IMR-90 (cell line): ENCODE data around the gene SLC2A1. TPM values are rescaled to one million over a fixed set of nuclear protein-coding genes. Genes with fewer than 3 reads are reported as not detected.

ENCODE experiments used
- ATAC-seq: fragments of 200-7000 bp; cut with Tn5 transposase; 2 replicates; pipeline ENCODE4 v1.9.1; 2020; ENCODE audit warnings: low read depth, mild to moderate bottlenecking, moderate library complexity
- BruUV-seq: library from RNA; stranded (reverse); fragments of 400-500 nt; replicated peaks from 2 replicates; lab custom pipeline; 2021; lab: Mats Ljungman, UMichigan
- CTCF ChIA-PET: fragments of 300-600 bp; formaldehyde crosslinking; extraction: SDS; loops from one replicate; lab custom pipeline; 2021; ENCODE audit warnings: antibody characterized with exemption; lab: Yijun Ruan, JAX
- POLR2A ChIA-PET: fragments of 300-600 bp; sonication (Branson Sonifier 250); formaldehyde crosslinking; loops from one replicate; lab custom pipeline; 2022; ENCODE audit warnings: antibody characterized with exemption; ENCODE audit not compliant: unreplicated experiment; lab: Charles Lee
- DNase-seq: peaks from one replicate; pipeline ENCODE4 v3.0.0; 2013
- H2AFZ ChIP-seq: replicated peaks from 2 replicates; pipeline ENCODE3; 2013; ENCODE audit warnings: low read length, mild to moderate bottlenecking; ENCODE audit not compliant: poor library complexity
- H2AK5ac ChIP-seq: 2 replicates; pipeline ENCODE4 v1.6.1; 2013; ENCODE audit warnings: low read depth, low read length, inconsistent platforms
- H2AK9ac ChIP-seq: replicated peaks from 2 replicates; pipeline ENCODE3; 2013; ENCODE audit warnings: mild to moderate bottlenecking, low read depth, low read length, moderate library complexity; ENCODE audit not compliant: poor library complexity
- H2BK120ac ChIP-seq: 2 replicates; pipeline ENCODE4 v1.6.1; 2013; ENCODE audit warnings: low read depth, low read length, inconsistent platforms
- H2BK15ac ChIP-seq: 3 replicates; pipeline ENCODE4 v1.6.1; 2013; ENCODE audit warnings: low read depth, low read length, inconsistent platforms
- H2BK20ac ChIP-seq: 2 replicates; pipeline ENCODE4 v1.6.1; 2013; ENCODE audit warnings: low read depth, mild to moderate bottlenecking, inconsistent platforms, low read length, moderate library complexity
- H2BK5ac ChIP-seq: 2 replicates; pipeline ENCODE4 v1.6.1; 2013; ENCODE audit warnings: mild to moderate bottlenecking, low read depth, low read length, inconsistent platforms; ENCODE audit not compliant: poor library complexity, severe bottlenecking
- H3K14ac ChIP-seq: replicated peaks from 2 replicates; pipeline ENCODE4 v1.6.1; 2013; ENCODE audit warnings: low read depth, low read length, inconsistent platforms
- H3K18ac ChIP-seq: 2 replicates; pipeline ENCODE4 v1.6.1; 2013; ENCODE audit warnings: low read depth, low read length, control low read depth
- H3K23ac ChIP-seq: 2 replicates; pipeline ENCODE4 v1.6.1; 2013; ENCODE audit warnings: low read depth, low read length, inconsistent platforms
- H3K27ac ChIP-seq: 2 replicates; pipeline ENCODE4 v1.5.1; 2013; ENCODE audit warnings: mild to moderate bottlenecking, control low read depth, low read length; ENCODE audit not compliant: insufficient read depth
- H3K27me3 ChIP-seq: 2 replicates; pipeline ENCODE4 v1.6.1; 2013; ENCODE audit warnings: low read length; ENCODE audit not compliant: control insufficient read depth, insufficient read depth
- H3K36me3 ChIP-seq: 2 replicates; pipeline ENCODE4 v1.6.1; 2013; ENCODE audit warnings: low read length, mixed read lengths; ENCODE audit not compliant: control insufficient read depth, insufficient read depth
- H3K4ac ChIP-seq: 2 replicates; pipeline ENCODE4 v1.6.1; 2013; ENCODE audit warnings: low read depth, low read length, inconsistent platforms
- H3K4me1 ChIP-seq: 2 replicates; pipeline ENCODE4 v1.6.1; 2013; ENCODE audit warnings: low read length, mixed read lengths; ENCODE audit not compliant: control insufficient read depth, insufficient read depth
- H3K4me2 ChIP-seq: 2 replicates; pipeline ENCODE4 v1.6.1; 2013; ENCODE audit warnings: low read depth, mild to moderate bottlenecking, control low read depth, low read length, moderate library complexity
- H3K4me3 ChIP-seq: 2 replicates; pipeline ENCODE4 v1.5.1; 2013; ENCODE audit warnings: low read depth, mild to moderate bottlenecking, control low read depth, low read length, moderate library complexity; ENCODE audit not compliant: insufficient read depth
- H3K56ac ChIP-seq: 2 replicates; pipeline ENCODE4 v1.6.1; 2013; ENCODE audit warnings: low read length, inconsistent platforms; ENCODE audit not compliant: insufficient read depth; ENCODE audit errors: extremely low read depth
- H3K79me1 ChIP-seq, 2 experiments: 2 replicates each; pipeline ENCODE4 v1.6.1; 2013; ENCODE audit warnings: low read length in 2 of 2, inconsistent platforms in 1 of 2, low read depth in 1 of 2
- H3K9ac ChIP-seq: 2 replicates; pipeline ENCODE4 v1.6.1; 2013; ENCODE audit warnings: low read depth, low read length, control low read depth
- H3K9me1 ChIP-seq: 2 replicates; pipeline ENCODE4 v1.6.1; 2013; ENCODE audit warnings: low read length, inconsistent platforms; ENCODE audit not compliant: insufficient read depth
- H3K9me3 ChIP-seq: 2 replicates; pipeline ENCODE4 v1.6.1; 2013; ENCODE audit warnings: low read length; ENCODE audit not compliant: control insufficient read depth, insufficient read depth
- H4K20me1 ChIP-seq: 2 replicates; pipeline ENCODE4 v1.6.1; 2013; ENCODE audit warnings: low read length, inconsistent platforms; ENCODE audit not compliant: insufficient read depth
- H4K5ac ChIP-seq: 2 replicates; pipeline ENCODE4 v1.6.1; 2013; ENCODE audit warnings: mild to moderate bottlenecking, low read depth, low read length, control low read depth
- H4K8ac ChIP-seq, 2 experiments: 2 replicates each; pipeline ENCODE4 v1.6.1; 2013; ENCODE audit warnings: low read depth in 2 of 2, low read length in 2 of 2, control low read depth in 1 of 2, inconsistent platforms in 1 of 2
- H4K91ac ChIP-seq: 2 replicates; pipeline ENCODE4 v1.6.1; 2013; ENCODE audit warnings: low read depth, low read length, inconsistent platforms; ENCODE audit not compliant: insufficient read depth
- BHLHE40 ChIP-seq: fragments of 150-350 bp; IDR thresholded peaks from 2 replicates; pipeline ENCODE4 v1.6.1; 2016; ENCODE audit warnings: mild to moderate bottlenecking, low read depth, low read length
- CEBPB ChIP-seq: IDR thresholded peaks from 2 replicates; pipeline ENCODE4 v1.6.1; 2012; ENCODE audit warnings: low read depth, low read length, improper control_type of control experiment
- CHD1 ChIP-seq: IDR thresholded peaks from 2 replicates; pipeline ENCODE4 v1.6.1; 2012; ENCODE audit warnings: low read depth, low read length, improper control_type of control experiment
- CTCF ChIP-seq: conservative IDR thresholded peaks from 2 replicates; pipeline ENCODE4 v1.5.1; 2012; ENCODE audit warnings: mild to moderate bottlenecking, low read depth, low read length, improper control_type of control experiment
- FOS ChIP-seq: fragments of 150-350 bp; IDR thresholded peaks from 2 replicates; pipeline ENCODE4 v1.6.1; 2016; ENCODE audit warnings: low read depth, low read length
- MAFK ChIP-seq: IDR thresholded peaks from 2 replicates; pipeline ENCODE4 v1.6.1; 2012; ENCODE audit warnings: low read depth, low read length, improper control_type of control experiment
- MAZ ChIP-seq: IDR thresholded peaks from 2 replicates; pipeline ENCODE4 v1.6.1; 2012; ENCODE audit warnings: low read depth, mild to moderate bottlenecking, low read length, improper control_type of control experiment, moderate library complexity, borderline replicate concordance
- MXI1 ChIP-seq: IDR thresholded peaks from 2 replicates; pipeline ENCODE4 v1.6.1; 2012; ENCODE audit warnings: low read depth, mild to moderate bottlenecking, low read length, moderate library complexity, borderline replicate concordance
- NFE2L2 ChIP-seq: fragments of 150-350 bp; IDR thresholded peaks from 2 replicates; pipeline ENCODE4 v1.6.1; 2016; ENCODE audit warnings: low read depth, mild to moderate bottlenecking, low read length
- POLR2A ChIP-seq: IDR thresholded peaks from 2 replicates; pipeline ENCODE4 v1.6.1; 2012; ENCODE audit warnings: mild to moderate bottlenecking, low read depth, low read length
- RAD21 ChIP-seq: IDR thresholded peaks from 2 replicates; pipeline ENCODE4 v1.6.1; 2012; ENCODE audit warnings: low read length, improper control_type of control experiment
- RCOR1 ChIP-seq: IDR thresholded peaks from 2 replicates; pipeline ENCODE4 v1.6.1; 2012; ENCODE audit warnings: mild to moderate bottlenecking, low read length, improper control_type of control experiment; ENCODE audit not compliant: insufficient replicate concordance
- RFX5 ChIP-seq: IDR thresholded peaks from 2 replicates; pipeline ENCODE4 v1.8.0; 2012; ENCODE audit warnings: low read depth, mild to moderate bottlenecking, low read length, moderate library complexity
- SMC3 ChIP-seq: fragments of 150-350 bp; IDR thresholded peaks from 2 replicates; pipeline ENCODE4 v1.6.1; 2016; ENCODE audit warnings: low read depth, mild to moderate bottlenecking, antibody characterized with exemption, low read length, moderate library complexity
- USF2 ChIP-seq: fragments of 150-350 bp; IDR thresholded peaks from 2 replicates; pipeline ENCODE4 v1.6.1; 2017; ENCODE audit warnings: mild to moderate bottlenecking, antibody characterized with exemption, low read length, low read depth
- WGBS, 2 experiments: methylation state at CpG; one replicate each; pipeline versions ENCODE4 v1.1.5 to v1.1.7; 2013; ENCODE audit warnings: missing lambda C conversion rate in 2 of 2; ENCODE audit not compliant: insufficient read length in 1 of 2; ENCODE audit errors: extremely low coverage in 2 of 2; 5-methylcytosine and 5-hydroxymethylcytosine counted together
- dilution Hi-C: fragments of 300-500 bp; cut with HindIII; formaldehyde crosslinking; loops from one replicate; pipeline ENCODE4 v1.14.3; 2018; ENCODE audit warnings: low sequenced_read_pairs; ENCODE audit not compliant: unreplicated experiment
- in situ Hi-C: fragments of 300-500 bp; cut with MboI; formaldehyde crosslinking; loops from 3 replicates; pipeline ENCODE4 v1.14.3; 2019; ENCODE audit warnings: low sequenced_read_pairs, inconsistent platforms, mixed read lengths
- intact Hi-C: fragments of 100-400 bp; cut with micrococcal nuclease; formaldehyde crosslinking; loops from 2 replicates; pipeline ENCODE4 v1.10.0; 2022
- polyA plus RNA-seq, 3 experiments: library from polyadenylated mRNA; depleted of rRNA; stranded (reverse); fragments of >200 nt; gene quantifications; 2 replicates each; pipeline ENCODE4 v1.2.3, GENCODE V29; 2012; ENCODE audit warnings: low replicate concordance in 1 of 3
- total RNA-seq: library from RNA; depleted of rRNA; stranded (reverse); fragments of >200 nt; gene quantifications from 2 replicates; pipeline ENCODE4 v1.2.3, GENCODE V29; 2012

The SLC2A1 gene
- total and polyA plus RNA-seq, 2 of the 4 experiments (the other 2 are of a cell fraction) = 200 to 395 TPM

- ATAC-seq (peak; percentile 90), DNase-seq (peak; percentile 94)
- Histone ChIP-seq H4K20me1 (no peaks in the 10 kb centered on the region), H2BK5ac (peak overlapping the region; percentile 20), H2AK5ac (0 out of 2 replicates have a peak overlapping the region, but pooled peaks have one; percentile 47), H3K9me1 (peaks cover 12% of the 10 kb centered on the region), H3K27me3 (no peaks in the 10 kb centered on the region), H2AK9ac (no peak overlapping the region), H3K18ac (no peak overlapping the region), H3K4me1 (peaks cover 6% of the 10 kb centered on the region), H3K56ac (no peak overlapping the region), H3K79me1 (peaks cover 3 to 8% of the 10 kb centered on the region in 2 experiments; a peak in 2 of 4 replicates), H3K9ac (no peak overlapping the region), H3K4me3 (no peak overlapping the region), H3K4me2 (no peak overlapping the region), H2AFZ (peak overlapping the region; percentile 47), H3K23ac (no peak overlapping the region), H2BK120ac (no peak overlapping the region), H2BK15ac (no peak overlapping the region), H3K4ac (peak overlapping the region; percentile 1; the same call in 1 of the 2 replicates), H3K14ac (no peak overlapping the region), H3K36me3 (peaks cover 10% of the 10 kb centered on the region), H2BK20ac (no peak overlapping the region), H4K91ac (no peak overlapping the region), H3K27ac (peak overlapping the region; percentile 3; the same call in 1 of the 2 replicates), H4K8ac (peak overlapping the region in 1 of 2 experiments; percentile 1; a peak in 1 of 4 replicates), H4K5ac (no peak overlapping the region), H3K9me3 (no peaks in the 10 kb centered on the region)
- ChIA-PET POLR2A (interaction anchor here (0.8 kb wide), 1 partner anchor 10 kb away, joined by 5 read pairs; no protein-coding TSS in a partner anchor), CTCF (interaction anchor here (1.0 kb wide), 1 partner anchor 102 kb away, joined by 6 read pairs; no protein-coding TSS in a partner anchor)
- intact Hi-C loops (no loop called here), dilution Hi-C loops (no loop called here), in situ Hi-C loops (no loop called here)
- no TSS peak for BruUV-seq
- no CpG with 5 or more reads among the region's 4 CpGs for WGBS, 2 experiments
- no peak for TF ChIP-seq POLR2A
- peak; percentile 37; the same call in 1 of the 2 replicates for TF ChIP-seq MAZ
- TF ChIP-seq NFE2L2 = 0 out of 2 replicates have a peak, but pooled peaks have one; percentile 12
- no peak for TF ChIP-seq RAD21
- peak; percentile 95 for TF ChIP-seq MXI1
- no peak for TF ChIP-seq RFX5
- TF ChIP-seq BHLHE40 = 0 out of 2 replicates have a peak, but pooled peaks have one; percentile 18
- no peak for TF ChIP-seq CTCF
- no peak for TF ChIP-seq RCOR1
- no peak for TF ChIP-seq MAFK
- TF ChIP-seq SMC3 = no peak
- TF ChIP-seq CEBPB = peak; percentile 39
- peak; percentile 85 for TF ChIP-seq FOS
- TF ChIP-seq USF2 = peak; percentile 76; the same call in 1 of the 2 replicates
- no peak for TF ChIP-seq CHD1
Observed at GRCh38 chr1:42971841-42972291, 13.2 kb upstream of the SLC2A1 start.
